OCI-LY7 (cell line): ENCODE data around the gene DUSP22. TPM values are rescaled to one million over a fixed set of nuclear protein-coding genes. Genes with fewer than 3 reads are reported as not detected.

Experiments used
- BruUV-seq: library from RNA; stranded (reverse); fragments of 400-500 nt; replicated peaks from 2 replicates; lab custom pipeline; 2021; lab: Mats Ljungman, UMichigan
- CTCF ChIA-PET: fragments of 300-600 bp; sonication (Branson Sonifier 250); formaldehyde crosslinking; loops from one replicate; lab custom pipeline; 2022; ENCODE audit warnings: antibody characterized with exemption; ENCODE audit not compliant: unreplicated experiment; lab: Charles Lee
- POLR2A ChIA-PET: fragments of 300-600 bp; sonication (Branson Sonifier 250); formaldehyde crosslinking; loops from one replicate; lab custom pipeline; 2022; ENCODE audit warnings: antibody characterized with exemption; lab: Charles Lee
- DNase-seq: peaks from one replicate; pipeline ENCODE4 v3.0.0-alpha.2; 2015; ENCODE audit warnings: low spot score
- H2AFZ ChIP-seq: fragments of 200-600 bp; sonication (generic), shearing (Covaris generic); 2 replicates; pipeline ENCODE4 v1.6.1; 2014; ENCODE audit warnings: mild to moderate bottlenecking, antibody characterized with exemption, low read length, moderate library complexity
- H3K27ac ChIP-seq: fragments of 200-600 bp; sonication (generic); 2 replicates; pipeline ENCODE4 v1.5.1; 2014; ENCODE audit warnings: mixed run types, low read depth, mild to moderate bottlenecking, moderate library complexity, low read length, inconsistent platforms; ENCODE audit not compliant: poor library complexity, severe bottlenecking
- H3K36me3 ChIP-seq: fragments of 200-600 bp; sonication (generic); 2 replicates; pipeline ENCODE4 v1.6.1; 2014; ENCODE audit warnings: mild to moderate bottlenecking, antibody characterized with exemption, low read length, moderate library complexity, mixed read lengths; ENCODE audit not compliant: insufficient read depth
- H3K4me1 ChIP-seq: fragments of 200-600 bp; sonication (generic); 2 replicates; pipeline ENCODE4 v1.5.1; 2014; ENCODE audit warnings: mild to moderate bottlenecking, low read length; ENCODE audit not compliant: insufficient read depth, poor library complexity, severe bottlenecking
- H3K4me2 ChIP-seq: fragments of 200-600 bp; sonication (generic); 2 replicates; pipeline ENCODE4 v1.6.1; 2014; ENCODE audit warnings: mild to moderate bottlenecking, low read length
- H3K4me3 ChIP-seq: fragments of 200-600 bp; sonication (generic); 2 replicates; pipeline ENCODE4 v1.5.1; 2014; ENCODE audit warnings: mild to moderate bottlenecking, low read depth, low read length; ENCODE audit not compliant: poor library complexity, severe bottlenecking
- H3K79me2 ChIP-seq: fragments of 200-600 bp; sonication (generic); 2 replicates; pipeline ENCODE4 v1.6.1; 2016; ENCODE audit warnings: low read depth, mild to moderate bottlenecking, low read length, moderate library complexity, mixed read lengths; ENCODE audit not compliant: insufficient read depth
- H3K9me2 ChIP-seq: fragments of 200-600 bp; sonication (generic); 2 replicates; pipeline ENCODE4 v1.6.1; 2016; ENCODE audit warnings: mild to moderate bottlenecking, low read length, mixed read lengths; ENCODE audit not compliant: insufficient read depth
- H3K9me3 ChIP-seq: fragments of 200-600 bp; sonication (generic); 2 replicates; pipeline ENCODE4 v1.6.1; 2014; ENCODE audit warnings: mild to moderate bottlenecking, mixed run types, low read length, mixed read lengths
- H4K20me1 ChIP-seq: fragments of 200-600 bp; sonication (generic); 2 replicates; pipeline ENCODE4 v1.6.1; 2014; ENCODE audit warnings: mild to moderate bottlenecking, antibody characterized with exemption, low read length, moderate library complexity, mixed read lengths; ENCODE audit not compliant: insufficient read depth
- EZH2phosphoT487 ChIP-seq: fragments of 200-600 bp; sonication (generic); IDR thresholded peaks from 2 replicates; pipeline ENCODE4 v1.6.1; 2018; ENCODE audit warnings: low read depth, borderline replicate concordance, mild to moderate bottlenecking, mixed run types, antibody characterized with exemption, low read length, moderate library complexity, mixed read lengths
- intact Hi-C: fragments of 100-400 bp; cut with micrococcal nuclease; formaldehyde crosslinking; loops from one replicate; pipeline ENCODE4 v1.10.0; 2022; ENCODE audit not compliant: unreplicated experiment
- total RNA-seq, 2 experiments: library from RNA; depleted of rRNA in 1 of 2; stranded (reverse); fragments of >200 nt in 1 of 2; shearing (Covaris generic) in 1 of 2; gene quantifications; 2 replicates each; pipeline ENCODE4 v1.2.3, GENCODE V29; 2014 to 2022
- TF ChIP-seq, protein P1 (sequence below): fragments of 200-600 bp; sonication (generic); conservative IDR thresholded peaks from 2 replicates; pipeline ENCODE4 v1.5.1; 2014; ENCODE audit warnings: mild to moderate bottlenecking, antibody characterized with exemption, low read length, moderate library complexity, mixed read lengths

DUSP22 gene
- total RNA-seq, 2 experiments from 2014 or later = 149 to 171 TPM

- Histone ChIP-seq H3K79me2 (peaks cover 81% of the 10 kb centered on the region), H3K27ac (peak overlapping the region; percentile 65), H3K36me3 (no peaks in the 10 kb centered on the region), H3K4me1 (peaks cover 58% of the 10 kb centered on the region), H2AFZ (no peak overlapping the region; the same call in 1 of the 2 replicates), H4K20me1 (no peaks in the 10 kb centered on the region), H3K4me2 (peak overlapping the region; percentile 95), H3K9me3 (no peaks in the 10 kb centered on the region), H3K4me3 (peak overlapping the region; percentile 80), H3K9me2 (no peaks in the 10 kb centered on the region)
- DNase-seq = peak; percentile 57
- ChIA-PET CTCF (interaction anchor here (0.6 to 1.8 kb wide), 6 partner anchors 9 to 78 kb away, joined by 3 to 10 read pairs (median 4); no protein-coding TSS in a partner anchor), POLR2A (interaction anchor here (0.5 to 6.2 kb wide), 18 partner anchors 9 to 408 kb away, joined by 3 to 98 read pairs (median 8); partner anchors contain the start of gene IRF4)
- intact Hi-C loops = loop anchor here (1.0 to 2.0 kb wide), 4 partner anchors 27 to 108 kb away; no protein-coding TSS in a partner anchor
- no TSS peak for BruUV-seq
- no peak for TF ChIP-seq EZH2phosphoT487
- TF ChIP-seq, protein P1, sequence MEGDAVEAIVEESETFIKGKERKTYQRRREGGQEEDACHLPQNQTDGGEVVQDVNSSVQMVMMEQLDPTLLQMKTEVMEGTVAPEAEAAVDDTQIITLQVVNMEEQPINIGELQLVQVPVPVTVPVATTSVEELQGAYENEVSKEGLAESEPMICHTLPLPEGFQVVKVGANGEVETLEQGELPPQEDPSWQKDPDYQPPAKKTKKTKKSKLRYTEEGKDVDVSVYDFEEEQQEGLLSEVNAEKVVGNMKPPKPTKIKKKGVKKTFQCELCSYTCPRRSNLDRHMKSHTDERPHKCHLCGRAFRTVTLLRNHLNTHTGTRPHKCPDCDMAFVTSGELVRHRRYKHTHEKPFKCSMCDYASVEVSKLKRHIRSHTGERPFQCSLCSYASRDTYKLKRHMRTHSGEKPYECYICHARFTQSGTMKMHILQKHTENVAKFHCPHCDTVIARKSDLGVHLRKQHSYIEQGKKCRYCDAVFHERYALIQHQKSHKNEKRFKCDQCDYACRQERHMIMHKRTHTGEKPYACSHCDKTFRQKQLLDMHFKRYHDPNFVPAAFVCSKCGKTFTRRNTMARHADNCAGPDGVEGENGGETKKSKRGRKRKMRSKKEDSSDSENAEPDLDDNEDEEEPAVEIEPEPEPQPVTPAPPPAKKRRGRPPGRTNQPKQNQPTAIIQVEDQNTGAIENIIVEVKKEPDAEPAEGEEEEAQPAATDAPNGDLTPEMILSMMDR = peak; percentile 66
These were observed 4.2 kb downstream of the DUSP22 start for GRCh38 chr6:296151-297122.

- Histone ChIP-seq H2AFZ (no peak overlapping the region), H3K4me1 (peaks cover 56% of the 10 kb centered on the region), H3K4me3 (peak overlapping the region; percentile 80), H3K9me2 (no peaks in the 10 kb centered on the region), H3K27ac (peak overlapping the region; percentile 65), H3K4me2 (peak overlapping the region; percentile 95), H3K36me3 (no peaks in the 10 kb centered on the region), H4K20me1 (no peaks in the 10 kb centered on the region), H3K9me3 (no peaks in the 10 kb centered on the region), H3K79me2 (peaks cover 80% of the 10 kb centered on the region)
- intact Hi-C loops = loop anchor here (2.0 kb wide), 1 partner anchor 109 kb away; no protein-coding TSS in a partner anchor
- POLR2A ChIA-PET = interaction anchor here (0.5 to 6.2 kb wide), 19 partner anchors 8 to 429 kb away, joined by 3 to 98 read pairs (median 4); partner anchors contain the start of gene IRF4
- no peak for TF ChIP-seq EZH2phosphoT487
- TF ChIP-seq, protein P1 = no peak
- no TSS peak for BruUV-seq
- peak; percentile 42 for DNase-seq
- CTCF ChIA-PET = interaction anchor here (0.6 to 1.6 kb wide), 5 partner anchors 8 to 79 kb away, joined by 3 to 5 read pairs (median 4); no protein-coding TSS in a partner anchor
These were observed 5.4 kb downstream of the DUSP22 start for GRCh38 chr6:297571-298232.
